ENCODE measurements around the gene ROCK1. TPM values are rescaled to one million over a fixed set of nuclear protein-coding genes. Genes with fewer than 3 reads are reported as not detected.

Gene ROCK1
- total RNA-seq, 2 donors from 2014 or later = 27.7 to 43.1 TPM

- intact Hi-C loops (cut with DNase I) = no loop called here
- no peak for TF ChIP-seq CTCF (IDR thresholded peaks at IDR 0.05)
- no peak for TF ChIP-seq POLR2A (IDR thresholded peaks at IDR 0.05)
- H3K9me3 ChIP-seq = no peaks in the 10 kb centered on the region
- peaks cover 13% of the 10 kb centered on the region for H3K4me1 ChIP-seq
- DNase-seq = no peak
- ATAC-seq = no peak
- H3K4me3 ChIP-seq = no peak overlapping the region
- H3K27ac ChIP-seq = no peak overlapping the region
- no peaks in the 10 kb centered on the region for H3K36me3 ChIP-seq (replicated peaks in 1 of 2; ENCODE audit: insufficient read depth in 1 of 2, low read depth in 2 of 2)
- H3K27me3 ChIP-seq = no peaks in the 10 kb centered on the region
Measured at GRCh38 chr18:21000667-21001066, 110.9 kb downstream of the ROCK1 start.

- Histone ChIP-seq H3K36me3 (replicated peaks in 1 of 2; ENCODE audit: insufficient read depth in 1 of 2, low read depth in 2 of 2) (no peaks in the 10 kb centered on the region), H3K27me3 (no peaks in the 10 kb centered on the region), H3K9me3 (no peaks in the 10 kb centered on the region), H3K4me1 (no peaks in the 10 kb centered on the region), H3K4me3 (no peak overlapping the region), H3K27ac (no peak overlapping the region)
- ATAC-seq (no peak), DNase-seq (no peak)
- TF ChIP-seq CTCF (IDR thresholded peaks at IDR 0.05) (no peak), POLR2A (IDR thresholded peaks at IDR 0.05) (no peak)
- intact Hi-C loops (cut with DNase I) = no loop called here
Measured at GRCh38 chr18:20997371-20997770, 114.2 kb downstream of the ROCK1 start.

GRCh38 chr18:20996418-20996817 is 115.2 kb downstream of the ROCK1 start:
- H3K27ac ChIP-seq = no peak overlapping the region
- H3K4me1 ChIP-seq = no peaks in the 10 kb centered on the region
- 88 to 93% methylated on average over 1 of the region's 1 CpG for WGBS, 2 donors
- H3K9me3 ChIP-seq = no peaks in the 10 kb centered on the region
- H3K36me3 ChIP-seq (replicated peaks in 1 of 2; ENCODE audit: insufficient read depth in 1 of 2, low read depth in 2 of 2) = peaks cover 1 to 5% of the 10 kb centered on the region in 2 donors
- DNase-seq (no peak), ATAC-seq (no peak)
- TF ChIP-seq CTCF (IDR thresholded peaks at IDR 0.05) (no peak), POLR2A (IDR thresholded peaks at IDR 0.05) (no peak)
- no peaks in the 10 kb centered on the region for H3K27me3 ChIP-seq
- H3K4me3 ChIP-seq = no peak overlapping the region
- intact Hi-C loops (cut with DNase I) = no loop called here

GRCh38 chr18:20988726-20989125 is 122.9 kb downstream of the ROCK1 start:
- WGBS, 2 donors = 45 to 50% methylated on average over 3 of the region's 3 CpGs
- Histone ChIP-seq H3K27me3 (no peaks in the 10 kb centered on the region), H3K9me3 (no peaks in the 10 kb centered on the region), H3K4me1 (no peaks in the 10 kb centered on the region), H3K4me3 (no peak overlapping the region), H3K36me3 (replicated peaks in 1 of 2; ENCODE audit: insufficient read depth in 1 of 2, low read depth in 2 of 2) (peaks cover 5 to 19% of the 10 kb centered on the region in 2 donors), H3K27ac (no peak overlapping the region)
- ATAC-seq (no peak), DNase-seq (no peak)
- intact Hi-C loops (cut with DNase I) = no loop called here
- no peak for TF ChIP-seq POLR2A (IDR thresholded peaks at IDR 0.05)
- TF ChIP-seq CTCF (IDR thresholded peaks at IDR 0.05) = no peak

GRCh38 chr18:20975077-20975476 is 136.5 kb downstream of the ROCK1 start:
- no peak overlapping the region for H3K27ac ChIP-seq
- H3K4me3 ChIP-seq = no peak overlapping the region
- 83 to 95% methylated on average over 2 of the region's 2 CpGs for WGBS, 2 donors
- TF ChIP-seq POLR2A (IDR thresholded peaks at IDR 0.05) (no peak), CTCF (IDR thresholded peaks at IDR 0.05) (no peak)
- peaks cover 5% of the 10 kb centered on the region for H3K4me1 ChIP-seq
- H3K27me3 ChIP-seq = no peaks in the 10 kb centered on the region
- ATAC-seq (no peak), DNase-seq (no peak)
- H3K9me3 ChIP-seq = no peaks in the 10 kb centered on the region
- intact Hi-C loops (cut with DNase I) = no loop called here
- peaks cover 8 to 12% of the 10 kb centered on the region in 2 donors for H3K36me3 ChIP-seq (replicated peaks in 1 of 2; ENCODE audit: insufficient read depth in 1 of 2, low read depth in 2 of 2)

Measured in body of pancreas (tissue), 4 donors.